ENCODE measurements around the gene DBI.

- TF ChIP-seq CTCF (IDR thresholded peaks at IDR 0.05) (no peak), POLR2AphosphoS5 (IDR thresholded peaks at IDR 0.05) (no peak), EP300 (IDR thresholded peaks at IDR 0.05) (no peak), POLR2A (IDR thresholded peaks at IDR 0.05) (no peak)
Measured at GRCh38 chr2:119341684-119342083, 25.1 kb upstream of the DBI start.
